Esophagus (tissue), 2 donors: ENCODE results near the gene MRPL28. TPM values are rescaled to one million over a fixed set of nuclear protein-coding genes. Genes with fewer than 3 reads are reported as not detected.
"Not testable (repeated sequence)": the region's sequence is repeated elsewhere in the genome, so short reads cannot be mapped to it uniquely, and the experiment has no call there.

Experiments used
- H3K27ac ChIP-seq, 2 donors: one replicate each; pipeline ENCODE4 v1.5.1; 2013; ENCODE audit warnings: low read depth in 2 of 2, mild to moderate bottlenecking in 2 of 2, inconsistent platforms in 1 of 2, low read length in 1 of 2, moderate library complexity in 1 of 2
- H3K27me3 ChIP-seq, 2 donors: one replicate each; pipeline ENCODE4 v1.6.1; 2013; ENCODE audit warnings: low read length in 2 of 2, control low read depth in 1 of 2, mild to moderate bottlenecking in 1 of 2; ENCODE audit not compliant: insufficient read depth in 2 of 2, control insufficient read depth in 1 of 2
- H3K36me3 ChIP-seq, 2 donors: one replicate each; pipeline ENCODE4 v1.6.1; 2013; ENCODE audit warnings: low read length in 1 of 2; ENCODE audit not compliant: control insufficient read depth in 2 of 2, insufficient read depth in 2 of 2
- H3K4me1 ChIP-seq, 2 donors: one replicate each; pipeline ENCODE4 v1.6.1; 2013; ENCODE audit warnings: low read length in 1 of 2; ENCODE audit not compliant: control insufficient read depth in 2 of 2, insufficient read depth in 2 of 2
- H3K4me3 ChIP-seq, 2 donors: one replicate each; pipeline ENCODE4 v1.5.1; 2013; ENCODE audit warnings: low read length in 2 of 2, mild to moderate bottlenecking in 2 of 2, low read depth in 1 of 2, moderate library complexity in 1 of 2
- H3K9me3 ChIP-seq, 2 donors: one replicate each; pipeline ENCODE4 v1.6.1; 2013; ENCODE audit warnings: mild to moderate bottlenecking in 2 of 2, low read depth in 1 of 2, low read length in 1 of 2, moderate library complexity in 1 of 2; ENCODE audit not compliant: control insufficient read depth in 2 of 2, insufficient read depth in 1 of 2
- WGBS, 2 donors: extraction: QIAGEN DNeasy Blood & Tissue Kit; methylation state at CpG; one replicate each; pipeline ENCODE4 v1.1.7; 2013; 5-methylcytosine and 5-hydroxymethylcytosine counted together
- polyA plus RNA-seq, 2 donors: library from polyadenylated mRNA; stranded (reverse); fragments of 200-250 nt; gene quantifications; one replicate each; pipeline ENCODE4 v1.2.3, GENCODE V29; 2013
- donor health status: healthy with polysubstance abuse.
- donor health status: Bipolar disorder and iron deficiency.

MRPL28 gene
- polyA plus RNA-seq, 2 donors: 54.5 to 75.9 TPM

DNA sequence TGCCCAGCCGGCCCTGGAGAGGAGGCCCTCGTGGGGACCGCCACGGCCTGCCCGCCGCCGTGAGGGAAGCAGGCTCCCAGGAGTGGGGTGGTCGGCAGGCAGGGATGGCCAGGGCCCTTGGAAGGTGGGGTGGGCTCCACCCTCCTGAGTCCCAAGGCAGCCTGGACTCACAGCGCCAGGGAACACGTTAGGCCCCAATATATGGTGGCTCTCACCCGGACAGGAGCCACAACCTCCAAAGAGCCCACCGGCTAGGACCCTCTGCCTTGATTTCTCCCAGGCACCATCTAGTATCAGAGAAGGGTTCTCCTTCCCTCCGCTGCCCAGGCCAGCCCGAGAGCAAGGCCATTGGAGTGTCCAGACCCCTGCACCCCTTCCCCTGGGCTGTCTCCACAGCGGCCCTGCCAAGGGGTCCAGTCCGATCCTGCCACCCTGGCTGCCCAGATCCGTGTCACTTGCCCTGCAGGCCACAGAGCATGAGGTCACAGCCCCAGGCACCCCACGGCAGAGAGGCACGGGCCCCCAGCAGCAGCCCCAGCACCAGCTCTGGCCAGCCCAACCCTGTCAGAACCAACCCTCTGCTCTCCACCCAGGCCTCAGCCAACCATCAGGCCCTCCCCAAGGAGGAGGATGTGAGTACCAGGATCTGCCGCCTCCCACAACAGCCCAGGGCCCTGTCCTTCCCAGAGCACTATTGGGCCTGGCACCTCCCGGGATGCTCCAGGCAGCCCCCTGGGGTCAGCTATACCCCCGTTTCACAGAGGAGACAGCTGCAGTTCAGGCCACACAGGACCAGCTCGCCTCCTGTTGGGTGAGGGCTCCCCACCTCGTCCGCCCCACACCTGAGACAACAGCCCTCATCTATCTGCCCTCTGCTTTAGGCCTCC is 16.7 kb downstream of the MRPL28 start:
- peak overlapping the region; percentile 84 to 88 for H3K27ac ChIP-seq
- 47 to 68% methylated on average over 18 to 25 of the region's 25 CpGs for WGBS, 2 donors

DNA sequence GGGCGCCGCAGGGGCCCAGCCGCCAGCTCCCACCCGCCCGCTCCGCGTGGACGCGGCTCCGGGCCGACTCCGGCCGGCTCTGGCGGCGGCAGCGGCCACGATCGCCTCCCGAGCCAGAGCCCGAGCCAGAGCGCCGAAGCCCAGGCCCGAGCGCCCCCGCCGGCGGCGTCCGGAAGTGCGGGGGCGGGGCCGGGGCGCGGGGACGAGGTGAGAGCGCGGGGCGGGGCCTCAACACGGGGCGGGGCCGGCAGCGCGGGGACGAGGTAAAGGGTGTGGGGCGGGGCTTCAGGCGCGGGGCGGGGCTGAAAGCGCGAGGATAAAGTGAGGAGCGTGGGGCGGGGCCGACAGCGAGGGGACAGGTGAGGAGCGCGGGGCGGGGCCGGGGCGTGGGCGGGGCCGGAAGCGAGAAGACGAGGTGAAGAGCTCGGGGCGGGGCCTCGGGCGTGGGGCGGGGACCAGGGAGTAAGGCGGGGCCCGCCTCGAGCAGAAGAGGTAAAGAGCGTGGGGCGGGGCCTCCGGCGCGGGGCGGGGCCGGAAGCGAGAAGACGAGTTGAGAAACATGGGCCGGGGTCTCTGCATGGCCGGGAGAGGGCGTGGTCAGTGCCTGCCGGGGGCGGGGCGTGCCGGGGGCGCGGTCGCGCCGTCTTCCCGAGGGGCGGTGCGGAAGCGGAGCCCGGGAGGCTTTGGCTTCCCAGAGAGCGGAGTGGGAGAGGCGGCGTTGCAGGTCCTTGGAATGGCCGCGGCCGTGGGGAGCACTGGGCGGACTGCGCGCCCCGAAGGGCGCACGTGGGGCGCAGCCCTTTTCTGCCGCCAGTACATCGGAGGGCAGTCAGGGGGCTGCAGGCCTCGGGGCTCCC is 17.6 kb downstream of the MRPL28 start, which contains the start of gene AXIN1:
TSS of gene AXIN1 (minus strand) at position 177 of the 857 bp plus-strand sequence. CDS start 5,698 bp downstream, outside the sequence.
- Histone ChIP-seq H3K27me3 (no peaks in the 10 kb centered on the region), H3K4me1 (peaks cover 5 to 20% of the 10 kb centered on the region in 2 donors), H3K4me3 (peak within 1 kb of the TSS; percentile 57 to 84), H3K9me3 (no peaks in the 10 kb centered on the region), H3K27ac (peak within 1 kb of the TSS; percentile 84 to 88), H3K36me3 (peaks cover 0 to 1% of the 10 kb centered on the region in 2 donors)
- WGBS, 2 donors: 2% methylated on average over 46 to 113 of the region's 113 CpGs

More for the DNA sequence above, 16.7 kb downstream of the MRPL28 start:
- Histone ChIP-seq H3K27me3 (no peaks in the 10 kb centered on the region), H3K4me1 (peaks cover 5 to 20% of the 10 kb centered on the region in 2 donors), H3K36me3 (no peaks in the 10 kb centered on the region), H3K9me3 (no peaks in the 10 kb centered on the region), H3K4me3 (peak overlapping the region; percentile 29 to 44)

DNA sequence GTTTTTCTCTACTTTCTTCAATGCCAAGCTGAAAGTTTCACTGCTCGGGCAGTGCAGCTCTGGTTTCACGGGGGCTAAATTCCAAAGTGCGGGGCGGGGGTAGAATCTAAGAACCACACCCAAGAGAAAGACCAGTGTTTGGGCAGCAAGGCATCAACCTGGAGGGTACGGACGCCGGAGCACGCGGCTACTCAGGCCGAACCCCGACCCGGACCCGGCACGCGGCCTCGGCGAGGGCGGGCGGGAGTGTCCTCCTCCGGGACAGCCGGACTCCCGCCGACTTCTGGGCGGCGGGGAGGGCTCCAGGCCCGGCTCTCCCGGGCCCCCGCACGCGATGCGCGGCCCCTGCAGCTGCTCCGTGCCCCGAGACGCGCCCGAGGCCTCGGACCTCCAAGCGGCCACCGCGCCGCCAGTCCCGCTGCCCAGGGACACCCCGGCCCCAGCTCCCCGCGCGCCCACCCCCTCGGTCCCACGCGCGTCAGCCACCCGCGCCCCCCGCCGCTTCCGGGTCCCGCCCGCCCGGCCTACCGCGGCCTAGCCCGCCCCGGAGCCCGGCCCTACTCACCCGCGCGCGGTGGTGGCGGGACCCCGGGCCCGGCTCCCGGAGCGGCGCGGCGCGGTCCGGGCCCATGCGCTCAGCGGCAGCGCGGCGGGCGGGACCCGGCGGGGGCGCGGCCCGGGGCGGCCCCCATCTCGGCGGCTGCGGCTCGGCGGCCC is 18.4 kb downstream of the MRPL28 start:
- 1% methylated on average over 62 to 95 of the region's 95 CpGs for WGBS, 2 donors
- H3K4me3 ChIP-seq: peak overlapping the region; percentile 57 to 84
- H3K27ac ChIP-seq: peak overlapping the region; percentile 57 to 75
- H3K27me3 ChIP-seq: no peaks in the 10 kb centered on the region
- H3K9me3 ChIP-seq: no peaks in the 10 kb centered on the region
- H3K4me1 ChIP-seq: peaks cover 5 to 20% of the 10 kb centered on the region in 2 donors
- peaks cover 0 to 6% of the 10 kb centered on the region in 2 donors for H3K36me3 ChIP-seq

DNA sequence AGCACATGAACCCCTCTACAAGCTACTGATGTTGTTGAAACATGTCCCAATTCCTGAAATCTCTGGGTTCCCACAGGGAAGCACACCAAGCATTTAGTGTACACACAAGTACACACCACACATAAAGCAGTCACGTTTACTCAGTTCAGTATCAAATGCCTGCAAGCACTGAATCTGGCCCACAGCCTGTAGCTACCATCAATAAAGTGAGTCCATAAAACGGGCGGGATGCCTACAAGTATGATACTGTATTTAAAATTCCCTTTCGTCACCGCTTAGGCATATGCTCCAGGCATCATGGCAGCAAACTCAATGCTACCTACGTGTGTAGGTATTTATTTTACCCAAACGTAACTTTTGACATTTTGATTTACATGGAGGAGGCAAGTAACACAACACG is 20.1 kb downstream of the MRPL28 start:
- Histone ChIP-seq H3K9me3 (no peaks in the 10 kb centered on the region), H3K36me3 (peaks cover 3 to 13% of the 10 kb centered on the region in 2 donors), H3K27ac (no peak overlapping the region), H3K4me1 (peaks cover 5 to 20% of the 10 kb centered on the region in 2 donors), H3K4me3 (no peak overlapping the region), H3K27me3 (no peaks in the 10 kb centered on the region)
- 76 to 83% methylated on average over 8 of the region's 8 CpGs for WGBS, 2 donors

DNA sequence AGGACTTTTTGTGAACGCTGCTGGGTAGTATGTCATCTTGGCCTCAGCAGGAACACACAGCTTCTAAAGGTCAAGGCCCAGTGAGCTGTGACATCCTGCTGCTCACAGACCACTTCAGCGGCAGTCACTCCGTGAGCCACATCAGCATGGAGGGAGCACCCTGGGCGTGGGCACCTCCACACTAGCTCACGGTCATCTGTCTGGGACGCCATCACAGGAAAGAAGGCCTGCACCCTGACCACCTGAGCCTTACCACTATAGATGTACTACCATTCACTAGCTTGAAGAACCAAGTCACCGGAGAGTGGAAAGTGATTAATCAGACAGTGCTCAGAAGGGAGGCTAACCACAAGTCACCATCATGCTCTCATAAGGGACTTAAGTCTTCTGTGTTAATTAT is 21.1 kb downstream of the MRPL28 start:
- Histone ChIP-seq H3K36me3 (peaks cover 3 to 19% of the 10 kb centered on the region in 2 donors), H3K27me3 (no peaks in the 10 kb centered on the region), H3K4me3 (no peak overlapping the region), H3K9me3 (no peaks in the 10 kb centered on the region), H3K27ac (no peak overlapping the region), H3K4me1 (peaks cover 5 to 10% of the 10 kb centered on the region in 2 donors)
- WGBS, 2 donors: 88 to 90% methylated on average over 7 of the region's 7 CpGs

DNA sequence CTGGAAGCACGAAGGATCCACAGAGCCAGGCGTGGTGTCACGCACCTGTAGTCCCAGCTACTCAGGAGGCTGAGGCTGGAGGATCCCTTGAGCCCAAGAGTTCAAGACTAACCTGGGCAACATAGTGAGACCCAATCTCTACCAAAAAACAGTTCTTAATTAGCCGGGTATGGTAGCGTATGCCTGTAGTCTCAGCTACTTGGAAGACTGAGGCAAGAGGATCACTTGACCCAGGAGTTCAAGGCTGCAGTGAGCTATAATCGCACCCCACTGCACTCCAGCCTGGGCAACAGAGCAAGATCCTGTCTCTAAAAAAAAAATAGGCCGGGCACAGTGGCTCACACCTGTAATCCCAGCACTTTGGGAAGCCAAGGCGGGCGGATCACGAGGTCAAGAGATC is 21.8 kb downstream of the MRPL28 start:
- peaks cover 3 to 19% of the 10 kb centered on the region in 2 donors for H3K36me3 ChIP-seq
- 92 to 95% methylated on average over 10 of the region's 10 CpGs for WGBS, 2 donors
- not testable (repeated sequence) for H3K27me3 ChIP-seq, H3K4me3 ChIP-seq, H3K4me1 ChIP-seq, H3K9me3 ChIP-seq, H3K27ac ChIP-seq

DNA sequence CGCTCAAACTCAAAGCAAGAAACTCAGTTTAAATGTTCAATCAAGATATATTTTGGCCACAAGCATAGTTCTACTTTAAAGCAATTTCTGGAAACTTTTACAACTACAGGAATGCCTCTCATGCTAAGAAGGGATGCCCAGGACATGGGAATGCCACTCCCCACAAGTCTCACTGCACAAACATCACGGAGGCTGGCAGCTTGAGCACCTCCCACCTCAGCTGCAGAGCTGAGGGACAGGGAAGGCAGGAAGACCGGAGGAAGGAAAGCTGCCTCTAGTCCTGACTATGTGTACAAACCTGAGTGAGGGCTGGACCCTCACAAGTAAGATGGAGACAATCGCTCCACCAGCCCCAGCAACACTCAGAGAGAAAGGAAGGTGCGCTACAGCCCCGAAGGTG is 23.1 kb downstream of the MRPL28 start:
- Histone ChIP-seq H3K27ac (no peak overlapping the region), H3K4me1 (no peaks in the 10 kb centered on the region), H3K36me3 (peaks cover 3 to 23% of the 10 kb centered on the region in 2 donors), H3K4me3 (no peak overlapping the region), H3K27me3 (no peaks in the 10 kb centered on the region), H3K9me3 (no peaks in the 10 kb centered on the region)
- 92% methylated on average over 6 of the region's 6 CpGs for WGBS, 2 donors

DNA sequence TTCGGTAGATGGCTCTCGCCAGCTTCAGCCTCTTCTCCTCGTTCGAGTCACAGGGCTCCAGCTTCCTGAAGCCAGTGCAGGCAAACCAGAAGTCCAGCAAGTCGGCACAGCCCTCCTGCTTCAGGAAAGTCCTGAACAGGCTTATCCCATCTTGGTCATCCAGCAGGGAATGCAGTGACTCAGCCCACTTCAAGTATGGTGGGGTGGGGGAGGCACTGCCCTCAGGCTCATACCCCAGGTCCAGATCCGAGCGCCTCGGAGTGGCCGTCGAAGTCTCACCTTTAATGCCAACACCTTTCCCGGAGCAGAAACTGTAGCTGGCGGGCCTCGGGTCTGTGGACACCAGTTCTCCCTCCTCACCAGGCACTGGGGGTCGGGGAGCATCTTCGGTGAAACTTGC is 23.8 kb downstream of the MRPL28 start:
- no peaks in the 10 kb centered on the region for H3K4me1 ChIP-seq
- no peak overlapping the region for H3K27ac ChIP-seq
- no peaks in the 10 kb centered on the region for H3K27me3 ChIP-seq
- no peaks in the 10 kb centered on the region for H3K9me3 ChIP-seq
- 81 to 88% methylated on average over 15 of the region's 15 CpGs for WGBS, 2 donors
- no peak overlapping the region for H3K4me3 ChIP-seq
- peaks cover 3 to 25% of the 10 kb centered on the region in 2 donors for H3K36me3 ChIP-seq

DNA sequence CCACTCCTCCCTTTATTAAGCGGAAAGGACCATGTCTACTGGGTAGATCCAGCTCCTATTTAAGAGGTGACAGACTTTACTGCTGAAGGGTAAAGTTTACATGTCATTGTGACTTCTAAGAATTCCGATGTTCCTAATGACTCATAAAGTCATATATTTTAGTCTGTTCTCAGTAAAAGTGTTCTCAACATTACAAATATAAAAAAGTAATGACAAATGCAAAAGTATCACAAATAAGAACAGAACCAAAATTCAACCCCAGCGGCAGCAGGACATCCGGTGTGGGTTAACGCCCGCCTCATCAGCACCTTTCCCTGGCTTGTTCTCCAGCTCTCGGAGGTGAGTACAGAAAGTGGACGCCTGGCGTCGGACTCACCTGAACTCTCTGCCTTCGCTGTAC is 24.6 kb downstream of the MRPL28 start:
- Histone ChIP-seq H3K4me1 (no peaks in the 10 kb centered on the region), H3K4me3 (no peak overlapping the region), H3K36me3 (peaks cover 3 to 25% of the 10 kb centered on the region in 2 donors), H3K9me3 (no peaks in the 10 kb centered on the region), H3K27me3 (no peaks in the 10 kb centered on the region), H3K27ac (no peak overlapping the region)
- WGBS, 2 donors: 84 to 85% methylated on average over 11 of the region's 11 CpGs
